Fibroblast of mammary gland (primary cell): ENCODE results near the gene ZC3H18.

Experiments
- DNase-seq: peaks from one replicate; pipeline ENCODE4 v3.0.0-alpha.2; 2010; ENCODE audit warnings: low read depth
- H3K4me3 ChIP-seq: 2 replicates; pipeline ENCODE4 v1.5.1; 2011; ENCODE audit warnings: low read depth, mild to moderate bottlenecking, low read length, moderate library complexity; ENCODE audit not compliant: control insufficient read depth
- CTCF ChIP-seq: conservative IDR thresholded peaks from 2 replicates; pipeline ENCODE4 v1.5.1; 2011; ENCODE audit warnings: low read depth, low read length, inconsistent platforms; ENCODE audit not compliant: control insufficient read depth, insufficient read depth

ZC3H18 gene

GRCh38 chr16:88588754-88589153 is 18.6 kb downstream of the ZC3H18 start:
- no peak for TF ChIP-seq CTCF
- no peak overlapping the region for H3K4me3 ChIP-seq

GRCh38 chr16:88589441-88589840 is 19.2 kb downstream of the ZC3H18 start:
- no peak for DNase-seq
- no peak overlapping the region for H3K4me3 ChIP-seq
- TF ChIP-seq CTCF, result no peak

More at GRCh38 chr16:88588754-88589153, 18.6 kb downstream of the ZC3H18 start:
- no peak for DNase-seq

- no peak for TF ChIP-seq CTCF
- no peak overlapping the region for H3K4me3 ChIP-seq
- DNase-seq, result peak; percentile 98
Measured at GRCh38 chr16:88591577-88592021, 21.4 kb downstream of the ZC3H18 start.

GRCh38 chr16:88593061-88593460 is 22.9 kb downstream of the ZC3H18 start:
- no peak overlapping the region for H3K4me3 ChIP-seq
- no peak for DNase-seq
- no peak for TF ChIP-seq CTCF

GRCh38 chr16:88593489-88593888 is 23.3 kb downstream of the ZC3H18 start:
- no peak overlapping the region for H3K4me3 ChIP-seq
- no peak for DNase-seq
- TF ChIP-seq CTCF, result no peak

- TF ChIP-seq CTCF, result no peak
- H3K4me3 ChIP-seq, result no peak overlapping the region
- no peak for DNase-seq
Measured at GRCh38 chr16:88593910-88594309, 23.7 kb downstream of the ZC3H18 start.

- H3K4me3 ChIP-seq, result no peak overlapping the region
- DNase-seq, result no peak
- TF ChIP-seq CTCF, result no peak
Measured at GRCh38 chr16:88595101-88595500, 24.9 kb downstream of the ZC3H18 start.
